GM21529 (cell line): ENCODE results near the gene IL10.

Experiments used
- ATAC-seq: cut with Tn5 transposase; IDR thresholded peaks from one replicate; pipeline ENCODE4 v1.9.1; 2021; ENCODE audit not compliant: unreplicated experiment

Gene IL10

DNA sequence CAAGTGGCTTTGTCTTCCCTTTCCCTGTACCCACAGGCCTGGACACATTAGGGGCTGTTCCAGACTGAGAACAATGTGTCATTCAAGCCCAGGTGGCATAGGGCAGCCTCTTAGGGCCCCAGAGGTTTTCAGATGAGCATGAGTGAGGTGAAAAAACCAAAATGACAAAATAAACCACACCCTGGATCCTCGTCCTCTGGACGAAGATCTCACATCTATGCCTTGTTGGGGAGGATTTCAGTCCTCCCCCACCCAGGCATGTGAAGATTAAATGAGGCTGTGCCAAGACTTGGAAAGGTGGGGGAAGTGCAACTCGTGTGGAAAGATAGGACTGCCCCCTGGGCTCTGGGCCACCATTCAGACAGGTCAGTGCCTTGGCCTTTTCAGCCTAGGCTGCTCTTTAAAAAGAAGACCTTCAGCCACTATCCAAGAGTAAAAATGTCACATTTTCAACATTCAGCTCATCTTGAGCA lies 34.5 kb downstream of the IL10 start:
- no peak for ATAC-seq

DNA sequence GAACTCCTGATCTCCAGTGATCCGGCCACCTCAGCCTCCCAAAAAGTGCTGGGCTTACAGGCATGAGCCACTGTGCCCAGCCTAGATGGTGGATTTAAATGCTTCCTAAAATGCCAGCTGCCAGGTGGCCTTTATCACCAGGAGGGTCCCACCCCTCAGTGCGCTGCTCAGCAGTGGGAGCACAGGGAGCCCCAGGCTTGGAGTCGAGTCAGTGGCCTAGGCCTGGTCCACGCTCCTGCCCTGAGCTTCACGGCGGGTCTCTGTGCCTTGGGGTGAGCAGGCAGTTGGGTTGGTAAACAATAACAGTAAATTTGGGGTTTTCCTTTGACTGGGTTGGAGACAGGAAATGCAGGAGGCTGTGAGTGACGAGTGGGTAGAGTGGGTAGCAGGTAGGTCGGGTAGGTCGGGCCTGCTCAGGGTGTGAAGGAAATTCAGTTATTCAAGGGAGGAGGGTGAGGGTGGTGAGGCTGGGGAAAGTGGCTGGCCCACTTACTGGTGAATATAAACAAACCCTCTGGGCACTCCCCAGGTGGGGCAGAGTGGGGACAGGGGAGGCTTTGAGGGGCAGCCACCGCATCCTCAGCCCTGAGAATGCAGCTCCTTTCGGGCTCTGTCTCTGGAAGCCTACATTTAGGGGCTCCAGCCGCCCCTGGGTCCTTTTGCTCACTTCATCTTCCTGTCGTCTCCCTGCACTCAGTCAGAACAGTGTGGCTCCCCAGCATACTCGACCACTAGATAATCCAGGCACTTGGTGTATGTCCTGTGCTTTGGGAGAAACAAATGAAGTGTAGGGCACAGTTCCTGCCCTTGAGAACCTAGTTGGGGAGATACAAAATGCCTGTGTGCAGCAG lies 35.2 kb downstream of the IL10 start:
- no peak for ATAC-seq

DNA sequence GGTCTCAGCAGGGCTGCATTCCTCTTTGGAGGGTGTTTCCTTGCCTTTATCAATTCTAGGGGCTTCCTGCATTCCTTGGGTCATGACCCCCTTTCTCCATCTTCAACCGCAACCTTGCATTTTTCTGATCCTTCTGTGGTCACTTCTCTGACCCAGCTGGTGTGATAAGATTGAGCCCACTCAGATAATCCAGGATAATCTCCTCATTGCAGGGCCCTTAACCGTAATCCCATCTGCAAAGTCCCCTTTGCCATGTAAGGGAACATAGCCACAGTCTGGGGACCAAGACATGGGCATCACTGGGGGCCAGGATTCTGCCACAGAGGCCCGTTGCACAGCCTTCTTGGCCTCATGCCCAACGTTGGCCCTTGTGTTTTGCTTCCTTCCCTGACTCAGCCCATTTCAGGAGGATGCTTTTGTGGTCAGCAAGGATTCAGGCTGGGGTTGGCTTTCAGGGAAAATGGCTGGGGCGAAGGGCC lies 36.7 kb downstream of the IL10 start:
- no peak for ATAC-seq

DNA sequence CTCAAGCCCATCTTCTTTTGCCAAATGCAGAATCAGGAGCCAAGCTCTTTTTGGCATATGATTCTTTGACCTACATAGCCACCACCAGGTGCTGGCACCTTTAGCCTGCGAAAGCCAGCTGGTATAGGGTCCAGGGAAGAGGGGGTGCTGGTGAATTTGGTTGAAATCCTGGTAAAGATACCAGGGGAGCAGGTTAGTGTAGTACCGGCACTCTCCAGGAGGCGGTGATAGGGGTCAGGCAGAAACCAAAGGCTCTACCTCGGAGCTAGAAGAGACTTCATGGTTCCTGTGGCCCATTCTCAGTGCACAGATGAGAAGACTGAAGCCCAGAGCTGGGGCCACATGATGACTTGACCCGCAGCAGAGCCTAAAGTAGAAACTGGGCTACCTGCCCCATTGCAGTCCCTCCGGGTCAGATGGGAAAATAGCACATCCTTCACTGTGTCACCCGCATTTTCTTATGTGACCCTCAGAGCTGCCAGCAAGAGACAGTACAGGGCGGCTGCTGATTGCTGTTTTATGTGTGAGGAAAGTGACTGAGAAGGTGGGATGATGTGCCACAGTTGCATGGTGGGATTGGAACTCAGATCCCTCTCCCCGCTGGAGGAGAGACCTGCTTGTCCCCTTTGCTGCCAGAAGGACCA lies 37.7 kb downstream of the IL10 start:
- no peak for ATAC-seq

DNA sequence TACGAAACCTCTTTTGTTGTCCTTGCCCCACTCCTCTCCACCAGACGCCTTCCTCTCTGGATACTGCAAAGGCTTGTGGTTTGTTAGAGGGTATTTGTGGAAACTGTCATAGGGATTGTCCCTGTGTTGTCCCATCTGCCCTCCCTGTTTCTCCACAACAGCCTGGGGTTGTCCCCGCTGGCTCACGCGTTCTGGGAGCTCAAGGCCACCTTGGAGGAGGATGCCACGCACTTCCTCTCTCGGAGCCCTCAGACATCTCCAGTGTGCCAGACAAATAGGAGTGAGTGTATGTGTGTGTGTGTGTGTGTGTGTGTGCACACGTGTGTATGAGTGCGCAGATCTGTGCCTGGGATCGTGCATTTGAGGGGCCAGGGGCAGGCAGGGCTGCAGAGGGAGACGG lies 39.3 kb downstream of the IL10 start:
- no peak for ATAC-seq

DNA sequence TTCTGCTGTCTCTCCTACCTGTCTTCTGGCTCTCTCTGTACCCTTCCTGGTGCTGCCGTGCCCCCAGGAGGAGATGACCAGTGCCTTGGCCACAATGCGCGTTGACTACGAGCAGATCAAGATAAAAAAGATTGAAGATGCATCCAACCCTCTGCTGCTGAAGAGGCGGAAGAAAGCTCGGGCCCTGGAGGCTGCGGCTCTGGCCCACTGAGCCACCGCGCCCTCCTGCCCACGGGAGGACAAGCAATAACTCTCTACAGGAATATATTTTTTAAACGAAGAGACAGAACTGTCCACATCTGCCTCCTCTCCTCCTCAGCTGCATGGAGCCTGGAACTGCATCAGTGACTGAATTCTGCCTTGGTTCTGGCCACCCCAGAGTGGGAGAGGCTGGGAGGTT lies 39.8 kb downstream of the IL10 start:
- ATAC-seq, result no peak

DNA sequence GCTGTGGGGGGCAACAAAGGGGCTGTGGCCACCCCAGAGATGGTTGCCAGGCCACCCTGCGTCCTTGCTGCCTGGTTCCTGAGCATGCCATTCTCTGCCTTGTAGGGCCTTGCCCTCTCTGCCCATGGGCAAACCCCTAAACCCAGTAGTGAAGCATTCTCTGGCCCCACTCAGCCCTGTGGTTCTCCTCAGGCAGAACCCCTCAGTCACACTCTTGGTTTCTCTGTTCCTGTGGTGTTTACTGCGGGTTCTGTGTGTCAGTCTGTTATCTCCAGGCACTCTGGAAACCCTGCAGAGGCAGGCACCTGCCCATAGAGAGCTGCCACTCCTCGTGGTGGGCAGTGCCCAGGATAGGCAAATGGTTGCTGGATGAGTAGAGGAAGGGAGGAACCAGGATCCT lies 42.8 kb downstream of the IL10 start:
- ATAC-seq, result no peak

DNA sequence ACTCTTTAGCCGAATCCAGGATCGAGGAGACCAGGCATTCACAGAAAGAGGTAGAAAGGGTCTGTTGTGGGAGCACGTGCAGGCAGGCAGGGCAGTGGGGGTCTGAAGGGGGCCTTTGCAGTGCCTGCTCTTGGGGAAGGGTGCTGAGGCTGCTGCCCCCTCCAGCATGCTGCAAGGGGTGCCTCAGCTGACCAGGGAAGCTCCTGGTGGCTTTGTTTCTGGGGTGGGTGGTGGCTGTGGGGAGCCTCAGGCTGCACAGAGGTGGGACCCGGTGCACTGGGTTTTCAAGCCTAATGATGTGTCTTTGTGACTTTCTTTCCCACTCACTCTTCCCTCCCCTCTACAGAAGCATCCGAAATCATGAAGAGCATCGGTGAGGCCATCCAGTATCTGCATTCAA lies 43.2 kb downstream of the IL10 start:
- ATAC-seq, result no peak

DNA sequence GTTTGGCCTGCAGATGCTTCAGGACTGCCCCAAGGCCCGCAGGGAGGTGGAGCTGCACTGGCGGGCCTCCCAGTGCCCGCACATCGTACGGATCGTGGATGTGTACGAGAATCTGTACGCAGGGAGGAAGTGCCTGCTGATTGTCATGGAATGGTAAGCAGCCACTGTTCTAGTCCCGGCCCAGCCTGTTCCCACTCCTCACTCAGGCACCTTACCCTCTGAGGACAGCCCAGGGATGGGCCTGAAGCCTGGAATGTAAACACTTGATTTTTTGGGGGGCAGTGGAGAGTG lies 43.7 kb downstream of the IL10 start:
- ATAC-seq, result no peak

DNA sequence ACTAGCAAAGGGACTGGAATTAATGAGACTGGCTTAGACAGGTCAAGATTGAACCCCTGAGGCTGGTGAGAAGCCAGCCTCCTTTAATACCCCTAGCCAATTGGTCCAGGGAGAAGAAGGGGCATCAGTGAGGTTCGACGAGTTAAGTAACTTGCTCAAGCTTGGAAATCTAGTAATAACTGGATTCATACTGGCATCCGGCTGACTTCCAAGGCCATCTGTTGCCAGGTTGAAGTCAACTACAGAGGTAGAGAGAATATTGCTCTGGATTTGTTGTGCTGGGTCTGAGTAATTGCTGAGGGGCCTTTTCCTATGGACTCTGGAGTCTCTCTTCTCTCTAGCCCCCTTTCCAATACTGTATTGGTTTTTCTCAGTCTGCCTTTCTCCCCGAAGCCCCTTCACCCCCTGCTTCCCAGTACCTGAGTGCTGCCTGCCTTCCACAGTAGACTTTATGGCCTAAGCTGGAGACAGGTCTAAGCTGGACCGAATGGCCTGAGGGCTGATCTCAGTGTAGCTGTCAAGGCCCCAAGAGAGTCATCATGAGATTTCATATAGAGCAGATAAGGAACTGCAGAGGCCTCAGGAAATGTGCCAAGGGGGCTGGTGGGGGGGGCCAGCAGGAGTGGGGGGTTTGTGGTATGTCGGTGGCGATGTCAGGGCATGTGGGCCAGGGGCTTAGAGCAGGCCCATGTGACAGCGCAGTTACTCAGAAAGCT lies 44.2 kb downstream of the IL10 start:
- ATAC-seq, result no peak

DNA sequence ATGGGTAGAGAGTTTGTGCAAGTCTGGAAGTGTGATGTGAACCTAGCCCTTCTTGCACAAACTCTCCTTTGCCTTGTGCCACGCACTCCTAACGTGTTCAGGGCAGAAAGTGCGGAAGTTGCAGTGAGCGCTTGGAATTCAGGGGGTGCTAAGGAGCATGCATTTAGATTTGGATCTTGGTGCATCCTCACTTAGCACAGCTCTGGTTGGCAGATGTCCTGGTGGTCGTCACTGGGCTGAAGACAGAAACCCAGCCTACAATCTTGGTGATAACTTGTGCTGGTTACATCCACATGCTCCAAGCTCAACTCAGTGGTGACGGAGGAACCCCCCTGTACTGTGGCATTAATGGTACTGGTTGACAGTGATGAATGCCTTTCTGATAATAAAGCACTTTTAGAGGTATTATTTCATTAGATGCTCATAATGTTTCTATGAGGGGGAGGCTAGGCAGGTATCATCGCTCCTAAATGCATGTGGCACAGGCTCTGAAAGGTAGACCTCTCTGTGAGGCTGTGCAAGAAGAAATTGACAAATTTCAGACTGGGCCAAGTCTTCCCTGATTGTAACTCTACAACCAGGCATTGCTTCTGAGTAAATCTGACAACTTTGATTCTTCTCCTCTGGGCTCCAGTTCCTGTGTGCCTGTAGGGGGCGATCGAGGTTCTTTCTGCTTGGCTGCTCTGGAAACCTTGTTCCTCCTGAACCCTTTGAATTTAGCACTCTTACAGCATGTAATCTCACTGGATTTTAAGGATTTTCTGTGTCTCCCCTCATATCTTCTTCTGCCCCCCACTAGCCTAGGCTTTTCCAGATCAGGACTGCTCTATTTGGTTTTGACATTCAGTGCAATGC lies 47.0 kb downstream of the IL10 start:
- ATAC-seq, result no peak

DNA sequence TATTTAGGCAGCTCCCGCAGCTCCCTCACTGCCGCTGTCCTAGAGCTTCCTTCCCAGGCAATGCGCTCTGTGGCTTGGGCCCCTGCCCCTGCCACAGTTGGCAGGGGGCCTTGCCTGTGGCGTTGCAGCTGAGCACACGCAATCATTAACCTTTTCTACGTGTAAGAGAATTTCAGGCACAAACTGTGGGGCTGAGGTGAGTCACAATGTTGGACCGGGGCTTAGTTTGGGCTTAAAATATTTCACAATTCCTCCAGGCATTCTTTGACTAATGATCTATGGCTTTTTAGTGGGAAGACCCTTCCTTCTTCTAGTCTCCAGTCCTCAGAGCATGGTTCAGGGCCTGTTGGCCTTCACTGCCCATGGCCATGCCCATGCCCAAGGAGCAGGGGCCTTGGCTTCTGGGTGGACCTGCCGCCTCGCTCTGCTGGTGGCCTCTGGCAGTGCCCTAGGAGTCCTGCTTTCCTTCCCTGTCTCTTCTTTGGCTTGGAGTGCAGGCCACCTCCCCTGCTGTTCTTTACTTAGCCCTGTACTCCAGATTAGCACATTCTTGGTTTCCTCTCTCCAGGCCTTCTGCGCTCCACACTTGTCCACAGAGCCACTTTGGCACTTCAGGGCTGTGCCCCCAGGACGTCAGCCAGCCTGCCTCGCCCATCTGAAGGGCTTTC lies 48.4 kb downstream of the IL10 start:
- no peak for ATAC-seq

DNA sequence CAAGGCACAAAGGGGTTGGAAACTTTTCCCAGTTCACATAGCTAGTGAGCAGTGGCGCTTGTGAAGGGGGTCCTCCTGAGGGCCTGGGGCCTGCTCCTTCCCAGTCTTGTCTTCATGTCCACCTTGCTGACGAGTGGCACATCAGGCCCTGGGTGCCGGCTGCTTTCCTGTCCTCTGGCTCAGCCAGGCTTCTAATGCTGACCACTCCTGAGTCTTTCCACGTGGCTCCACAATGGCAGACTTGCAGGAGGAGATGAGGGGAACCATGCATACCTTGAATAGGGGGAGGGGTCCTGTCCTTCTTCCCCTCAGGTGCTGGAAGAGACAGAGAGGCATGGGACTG lies 48.9 kb downstream of the IL10 start:
- no peak for ATAC-seq

DNA sequence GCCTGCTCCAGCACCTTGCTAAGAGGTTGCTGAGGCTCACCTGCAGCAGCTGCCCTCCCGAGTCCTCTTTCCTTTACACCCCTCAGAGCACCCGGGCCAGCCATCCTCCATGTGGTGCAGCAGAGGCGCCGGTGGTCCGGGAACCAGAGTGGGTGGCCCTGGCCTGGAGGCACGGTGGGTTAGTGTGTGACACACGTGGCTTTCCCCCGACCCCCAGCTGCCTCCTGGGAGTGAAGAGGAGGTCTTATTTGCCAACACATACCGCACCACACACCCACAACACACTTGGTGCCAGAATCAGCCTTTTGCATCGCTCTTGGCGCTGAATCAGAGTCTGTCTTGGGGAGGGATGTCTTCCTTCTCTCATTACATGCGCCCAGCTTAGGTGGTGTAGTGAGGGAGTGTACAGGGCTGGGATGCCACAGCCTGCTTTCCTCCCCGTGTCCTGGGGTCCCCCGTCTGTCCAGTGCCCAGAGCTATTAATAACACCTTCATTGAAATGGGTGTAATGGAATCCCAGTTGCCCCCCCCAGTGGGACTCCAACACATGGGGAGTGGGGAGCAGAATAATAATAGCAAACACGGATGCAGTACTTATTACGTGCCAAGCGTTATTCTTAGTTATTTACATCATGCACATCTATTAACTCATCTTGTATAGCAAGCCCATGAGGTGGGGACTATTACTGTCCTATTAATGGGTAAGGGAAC lies 49.4 kb downstream of the IL10 start:
- no peak for ATAC-seq

DNA sequence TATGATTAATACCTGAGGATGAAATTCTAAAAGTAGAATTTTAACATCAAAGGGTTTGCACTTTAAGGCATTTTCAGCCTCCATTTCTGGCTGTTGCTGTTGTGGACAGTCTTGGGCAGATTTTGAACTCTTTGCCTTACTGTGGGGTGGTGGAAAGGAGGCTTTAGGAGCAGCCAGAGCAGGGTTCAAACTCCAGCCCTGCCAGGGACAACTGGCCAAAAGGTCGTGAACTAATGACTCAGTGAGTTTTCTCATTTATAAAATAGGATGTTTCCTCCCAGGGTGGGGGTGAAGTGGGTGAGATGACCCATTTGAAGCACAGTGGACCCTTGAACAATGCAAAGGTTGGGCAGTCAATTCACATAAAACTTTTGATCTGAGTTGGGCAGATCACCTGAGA lies 50.8 kb downstream of the IL10 start:
- no peak for ATAC-seq

DNA sequence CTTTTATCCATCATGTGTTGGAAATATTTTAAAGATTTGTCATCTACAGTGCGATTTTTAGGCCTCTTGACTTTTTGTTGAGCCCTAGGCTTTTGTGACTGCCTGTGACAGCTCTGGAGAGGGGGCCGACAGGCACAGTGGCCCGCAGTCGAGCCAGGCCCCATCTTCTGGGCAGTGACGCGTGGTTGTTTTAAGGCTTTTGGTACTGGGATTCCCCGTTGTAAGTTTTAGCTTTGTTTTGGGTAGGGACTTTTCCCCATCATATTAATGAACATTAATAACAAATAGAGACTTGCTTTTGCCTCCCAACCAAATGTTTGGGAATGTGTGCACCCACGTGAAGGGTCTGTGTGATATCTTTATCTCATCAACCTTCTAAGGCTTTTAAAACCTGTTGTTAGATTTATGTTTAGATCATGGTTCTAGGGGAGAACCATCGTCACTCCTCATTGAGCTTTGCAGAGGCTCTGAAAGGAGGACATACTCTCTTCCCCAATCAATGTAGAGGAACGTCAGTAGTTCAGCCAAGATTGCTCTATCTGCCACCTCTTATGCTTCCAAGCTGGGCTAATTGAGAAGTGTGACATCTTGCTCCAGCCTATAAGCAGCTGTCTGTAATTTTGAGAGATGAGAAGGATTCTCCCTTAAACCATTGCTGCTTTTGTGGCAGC lies 53.0 kb downstream of the IL10 start:
- no peak for ATAC-seq

DNA sequence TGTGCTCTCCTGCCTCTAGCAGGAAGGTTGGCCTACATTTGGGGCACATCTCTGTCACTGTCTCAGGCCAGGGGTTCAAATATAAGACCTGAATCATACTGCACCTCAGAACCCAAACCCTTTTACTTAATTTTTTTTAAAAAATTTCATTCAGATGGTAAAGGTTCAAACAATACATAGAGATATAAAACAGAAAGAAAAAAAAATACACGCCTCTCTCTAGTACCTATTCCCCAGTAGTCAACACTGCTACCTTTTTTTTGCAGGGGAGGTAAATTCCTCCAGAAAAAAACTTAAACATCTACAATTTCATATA lies 54.7 kb downstream of the IL10 start:
- ATAC-seq, result no peak
